ENCODE measurements around the gene STK11IP.

Gene STK11IP

DNA sequence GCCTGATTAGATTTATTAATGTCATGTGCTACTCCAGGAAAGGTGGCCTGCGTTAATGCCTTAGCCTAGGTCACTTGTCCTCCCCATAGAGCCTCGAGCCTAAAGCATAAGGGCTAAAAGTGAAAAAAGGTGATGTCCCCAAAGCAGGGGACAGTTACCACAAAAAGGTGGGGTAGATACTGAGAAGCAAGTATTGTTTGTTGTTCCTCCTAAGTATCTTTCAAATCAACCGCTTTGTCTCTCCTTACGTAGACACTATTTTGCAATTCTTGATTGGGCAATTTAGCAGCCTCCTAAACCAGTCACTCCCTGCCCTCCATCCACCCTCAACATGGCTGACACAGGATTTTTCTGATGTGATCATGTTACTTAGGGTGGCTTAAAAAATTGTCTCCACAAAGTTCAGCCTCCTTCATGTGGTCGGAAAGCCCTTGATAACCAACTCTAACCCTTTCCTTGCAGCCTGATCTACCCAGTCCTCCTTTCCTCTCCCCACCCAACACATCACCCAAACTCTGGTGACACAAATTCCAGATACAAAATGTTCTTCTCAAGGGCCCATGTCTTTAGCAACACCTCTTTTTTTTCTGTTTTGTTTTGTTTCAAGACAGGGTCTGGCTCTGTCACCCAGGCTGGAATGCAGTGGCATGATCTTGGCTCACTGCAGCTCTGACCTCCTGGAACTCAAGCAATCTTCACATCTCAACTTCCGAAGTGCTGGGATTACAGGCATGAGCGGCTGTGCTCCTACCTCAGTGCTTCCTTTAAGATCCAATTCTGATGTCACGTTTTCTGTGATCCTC, 18.6 kb upstream of the STK11IP start:
- DNase-seq = peak; percentile 41 to 74 (median 71)

- no peak for DNase-seq
These were observed 16.3 kb upstream of the STK11IP start for GRCh38 chr2:219581346-219581745.

DNA sequence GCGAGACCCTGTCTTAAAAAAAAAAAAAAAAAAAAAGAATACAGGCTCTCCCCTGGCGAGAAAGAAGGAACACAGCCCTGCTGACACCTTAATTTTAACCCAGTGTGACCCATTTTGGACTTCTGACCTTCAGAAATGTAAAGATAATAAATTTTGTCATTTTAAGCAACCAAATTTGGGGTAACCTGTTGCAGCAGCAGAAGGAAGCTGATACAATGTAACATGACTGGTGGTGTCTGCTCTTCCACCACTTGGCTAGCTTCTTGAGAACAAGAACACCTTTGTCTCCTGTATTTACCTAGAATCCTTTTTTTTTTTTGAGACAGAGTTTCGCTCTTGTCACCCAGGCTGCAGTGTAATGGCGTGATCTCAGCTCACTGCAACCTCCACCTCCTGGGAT, 6.6 kb upstream of the STK11IP start:
- no peak for DNase-seq

DNA sequence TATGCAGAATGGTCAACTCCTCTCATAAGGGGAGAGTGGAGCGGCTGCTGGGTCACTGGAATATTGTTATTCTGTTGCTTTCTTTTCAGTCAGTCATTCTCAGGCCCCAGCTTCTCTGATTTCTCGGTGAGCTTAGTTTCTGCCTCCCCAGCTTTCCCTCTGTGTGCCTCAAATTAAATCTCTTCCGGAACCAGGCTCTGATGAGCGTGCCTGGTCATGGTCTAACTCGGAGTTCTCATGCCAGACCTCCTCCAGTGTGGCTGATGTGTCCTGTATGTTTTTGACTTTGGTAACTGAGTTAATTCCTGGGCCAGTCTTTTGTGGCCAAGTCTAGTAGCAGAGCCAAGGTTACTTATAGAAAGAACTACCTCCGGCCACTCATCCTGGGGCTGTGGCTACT, 4.9 kb upstream of the STK11IP start:
- no peak for DNase-seq

- no peak for DNase-seq
These were observed 4.5 kb upstream of the STK11IP start for GRCh38 chr2:219593154-219593553.

DNA sequence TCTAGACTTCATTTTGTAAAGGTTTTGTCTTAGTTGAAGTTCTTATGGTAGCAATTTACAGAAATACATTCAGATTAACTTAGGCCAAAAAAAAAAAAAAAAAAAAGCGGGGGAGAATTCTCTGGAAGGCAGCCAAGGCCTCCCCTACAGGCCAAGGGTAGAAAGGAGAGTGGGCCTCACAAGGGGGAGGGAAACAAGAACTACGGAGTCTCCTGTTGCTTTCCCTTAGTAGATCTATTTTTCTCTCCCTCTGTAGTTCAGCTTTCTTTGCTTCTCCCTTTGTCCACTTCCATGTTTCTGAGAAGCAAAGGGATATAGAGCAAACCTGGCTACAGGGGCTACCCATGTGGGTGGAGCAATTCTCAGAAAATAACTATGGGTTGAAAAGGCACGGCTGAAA, 2.4 kb upstream of the STK11IP start:
- DNase-seq = peak in 2 of 3 donors; percentile 17 to 29

DNA sequence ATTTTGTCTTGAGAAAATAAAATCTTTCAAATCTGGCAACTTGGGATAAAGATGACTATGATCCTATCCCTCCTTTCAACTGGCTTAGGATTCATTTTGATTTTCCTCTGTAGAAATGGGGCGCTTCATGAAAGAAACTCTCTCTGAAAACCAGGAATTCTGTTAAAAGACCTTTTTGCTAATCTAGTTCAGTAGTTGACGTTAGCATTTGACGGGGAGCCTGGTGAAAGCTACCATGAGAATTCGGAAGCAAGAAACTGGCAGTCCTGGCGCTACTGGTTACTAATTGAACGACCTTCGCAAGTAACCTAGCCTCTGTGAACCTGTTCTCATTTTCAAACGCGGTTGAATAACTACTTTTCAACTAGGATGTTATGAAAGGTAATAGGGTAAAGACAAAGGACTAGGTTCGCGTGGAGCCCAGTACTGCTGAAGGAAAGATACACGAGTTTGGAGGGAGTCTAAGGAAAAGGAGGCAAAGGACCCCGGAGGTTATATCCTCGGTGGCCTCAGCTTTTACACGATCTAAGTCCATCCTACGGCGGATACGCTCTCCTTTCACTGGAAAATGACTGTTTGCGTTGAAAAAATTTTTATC, 604 bp upstream of the STK11IP start:
- peak in 1 of 3 donors; percentile 7 for DNase-seq

GRCh38 chr2:219598308-219599078, 836 bp downstream of the STK11IP start:
- no peak for DNase-seq

- DNase-seq = peak; percentile 56 to 67 (median 62)
These were observed 6.1 kb downstream of the STK11IP start for GRCh38 chr2:219603771-219604170.

GRCh38 chr2:219605607-219605954, 7.9 kb downstream of the STK11IP start:
- DNase-seq = no peak

- no peak for DNase-seq
These were observed 10.3 kb downstream of the STK11IP start for GRCh38 chr2:219607931-219608330.

DNA sequence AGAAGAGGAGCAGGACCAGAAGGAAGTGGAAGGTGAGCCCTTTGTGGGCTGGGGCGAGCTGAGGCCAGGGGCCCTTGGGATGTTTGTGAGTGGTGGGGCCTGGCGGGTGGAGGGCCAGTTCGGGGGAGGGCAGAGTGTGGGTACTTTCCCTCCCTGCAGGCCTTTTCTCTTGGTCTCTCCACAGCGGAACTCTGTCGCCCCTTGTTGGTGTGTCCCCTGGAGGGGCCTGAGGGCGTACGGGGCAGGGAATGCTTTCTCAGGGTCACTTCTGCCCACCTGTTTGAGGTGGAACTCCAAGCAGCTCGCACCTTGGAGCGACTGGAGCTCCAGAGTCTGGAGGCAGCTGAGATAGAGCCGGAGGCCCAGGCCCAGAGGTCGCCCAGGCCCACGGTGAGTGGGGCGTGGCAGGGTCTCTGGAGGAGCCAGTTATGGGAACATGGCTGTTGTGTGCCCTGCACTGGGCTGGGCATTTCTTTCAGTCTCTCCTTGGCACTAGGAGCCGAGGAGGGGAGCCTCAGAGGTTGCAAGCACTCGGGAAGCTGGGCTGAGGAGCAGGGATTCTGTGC, 10.8 kb downstream of the STK11IP start:
- no peak for DNase-seq

DNA sequence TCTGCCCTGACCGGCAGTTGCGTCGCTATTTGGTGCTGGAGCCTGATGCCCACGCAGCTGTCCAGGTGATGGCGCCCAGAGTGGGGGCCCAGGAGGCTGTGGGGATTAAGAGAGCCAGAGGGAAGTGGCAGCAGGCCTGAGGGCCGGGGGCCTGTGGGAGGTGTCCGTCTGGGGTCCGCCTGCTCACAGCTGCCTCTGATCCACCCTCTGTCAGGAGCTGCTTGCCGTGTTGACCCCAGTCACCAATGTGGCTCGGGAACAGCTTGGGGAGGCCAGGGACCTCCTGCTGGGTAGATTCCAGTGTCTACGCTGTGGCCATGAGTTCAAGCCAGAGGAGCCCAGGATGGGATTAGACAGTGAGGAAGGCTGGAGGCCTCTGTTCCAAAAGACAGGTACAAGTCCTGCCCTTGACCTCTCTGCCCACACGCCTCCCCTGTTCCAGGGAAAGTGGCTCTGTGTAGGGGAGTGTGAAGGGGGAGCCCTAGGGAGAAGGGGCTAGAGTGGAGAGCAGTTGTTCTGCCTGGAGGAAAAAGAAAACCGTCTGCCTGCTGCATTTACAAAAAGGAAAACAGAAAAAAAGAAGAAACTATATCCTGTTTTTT, 11.6 kb downstream of the STK11IP start:
- DNase-seq = no peak

GRCh38 chr2:219611306-219611705, 13.6 kb downstream of the STK11IP start:
- DNase-seq = no peak

DNA sequence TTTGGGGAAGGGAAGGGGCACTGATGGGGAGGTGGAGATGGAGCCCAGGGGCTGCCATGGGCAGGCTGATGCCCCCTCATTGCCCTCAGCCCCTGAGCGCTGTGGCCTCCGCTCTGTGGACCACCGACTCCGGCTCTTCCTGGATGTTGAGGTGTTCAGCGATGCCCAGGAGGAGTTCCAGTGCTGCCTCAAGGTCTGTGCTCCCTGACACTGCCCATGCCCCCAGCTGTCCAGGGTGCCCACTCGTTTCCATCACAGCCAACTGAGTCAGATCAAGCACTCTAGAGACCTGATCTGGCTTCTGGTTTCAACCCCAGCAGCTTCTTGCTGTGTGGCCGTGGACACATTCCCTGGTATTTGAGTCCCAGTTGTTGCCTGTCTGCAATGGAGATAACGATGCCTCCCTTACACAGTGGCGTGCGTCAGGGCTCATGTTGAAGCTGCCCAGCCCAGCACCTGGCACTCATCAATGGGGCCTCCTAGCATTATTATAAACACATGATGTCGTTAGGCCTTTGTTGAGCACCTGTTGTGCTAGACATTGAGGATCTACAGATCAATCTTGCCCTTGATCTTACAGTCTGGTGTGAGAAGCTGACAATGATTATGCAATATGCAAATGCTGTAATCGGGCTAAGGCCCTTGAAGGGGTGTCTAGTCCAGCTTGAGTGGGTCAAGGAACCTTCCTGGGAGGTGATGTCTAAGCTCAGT, 14.4 kb downstream of the STK11IP start:
- no peak for DNase-seq

- no peak for DNase-seq
These were observed 15.1 kb downstream of the STK11IP start for GRCh38 chr2:219612577-219613286.

- no peak for DNase-seq
These were observed 15.9 kb downstream of the STK11IP start for GRCh38 chr2:219613461-219614070.

- no peak for DNase-seq
These were observed 16.6 kb downstream of the STK11IP start for GRCh38 chr2:219614076-219614860.

- DNase-seq = no peak
These were observed 17.4 kb downstream of the STK11IP start for GRCh38 chr2:219615036-219615435.

DNA sequence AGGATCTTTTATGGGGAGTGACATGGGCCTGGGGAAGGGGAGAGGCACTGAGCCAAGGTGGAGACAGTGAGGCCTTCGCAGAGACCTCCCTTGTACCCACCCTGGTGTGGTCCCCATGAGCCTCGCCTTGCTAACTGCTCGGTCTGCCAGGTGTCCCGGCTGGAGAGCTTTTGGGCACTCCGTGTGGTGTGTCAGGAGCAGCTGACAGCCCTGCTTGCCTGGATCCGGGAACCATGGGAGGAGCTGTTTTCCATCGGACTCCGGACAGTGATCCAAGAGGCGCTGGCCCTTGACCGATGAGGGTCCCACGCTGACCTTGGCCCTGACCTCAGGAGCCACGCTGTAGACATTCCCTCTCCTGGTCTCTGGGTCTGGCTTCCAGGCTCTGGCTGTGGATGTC, 18.2 kb downstream of the STK11IP start:
- DNase-seq = no peak

DNA sequence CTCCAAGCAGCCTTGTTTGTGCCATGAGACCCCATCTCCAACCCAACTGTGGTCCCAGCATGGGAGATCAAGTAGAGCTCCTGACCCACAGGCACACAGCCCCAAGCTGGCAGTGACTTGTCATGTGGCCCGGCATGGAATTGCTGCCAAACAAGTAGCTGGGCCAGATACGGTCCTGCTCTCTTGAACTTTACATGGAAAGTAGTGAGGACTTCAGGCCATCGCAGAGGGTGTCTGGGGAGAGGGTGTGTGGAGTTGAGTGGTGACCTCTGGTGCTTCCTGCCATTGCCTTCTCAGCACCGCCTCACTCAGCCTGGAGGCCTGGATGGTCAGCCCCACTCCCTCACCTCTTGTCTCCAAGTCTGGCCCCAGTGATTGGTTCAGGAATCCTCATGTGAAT, 18.9 kb downstream of the STK11IP start:
- DNase-seq = no peak
